HEK293T (cell line): ENCODE measurements around the gene C10orf105.
A peak's percentile ranks its signal among the peaks of the same experiment; 100 is the strongest.

ENCODE experiments used
- CTCF ChIA-PET: fragments of 350-600 bp; formaldehyde crosslinking; extraction: SDS; loops from one replicate; lab custom pipeline; 2021; ENCODE audit warnings: antibody characterized with exemption, inconsistent platforms; lab: Yijun Ruan, JAX
- POLR2A ChIA-PET: fragments of 350-600 bp; formaldehyde crosslinking; extraction: SDS; loops from one replicate; lab custom pipeline; 2020; ENCODE audit warnings: antibody characterized with exemption, inconsistent platforms; lab: Yijun Ruan, JAX
- DNase-seq: peaks from one replicate; pipeline ENCODE4 v3.0.0; 2012; ENCODE audit warnings: mixed read lengths; ENCODE audit errors: extremely low spot score
- ARNT ChIP-seq: fragments of 450-650 bp; IDR thresholded peaks from 2 replicates; pipeline ENCODE4 v1.6.1; 2017; ENCODE audit warnings: mild to moderate bottlenecking
- BHLHE40 ChIP-seq: fragments of 450-650 bp; IDR thresholded peaks from 2 replicates; pipeline ENCODE4 v1.6.1; 2016; ENCODE audit warnings: mild to moderate bottlenecking, moderate library complexity, borderline replicate concordance
- CTBP1 ChIP-seq: fragments of 450-650 bp; IDR thresholded peaks from 2 replicates; pipeline ENCODE4 v1.6.1; 2016; ENCODE audit warnings: borderline replicate concordance
- ELF4 ChIP-seq: fragments of 450-650 bp; IDR thresholded peaks from 2 replicates; pipeline ENCODE4 v1.6.1; 2017; ENCODE audit warnings: antibody characterized with exemption
- FOXA1 ChIP-seq: fragments of 450-650 bp; IDR thresholded peaks from 2 replicates; pipeline ENCODE4 v1.6.1; 2016; ENCODE audit warnings: mild to moderate bottlenecking
- FOXK2 ChIP-seq: fragments of 450-650 bp; IDR thresholded peaks from 2 replicates; pipeline ENCODE4 v1.6.1; 2016; ENCODE audit warnings: mild to moderate bottlenecking
- FOXM1 ChIP-seq: fragments of 450-650 bp; IDR thresholded peaks from 2 replicates; pipeline ENCODE4 v1.6.1; 2017; ENCODE audit warnings: mild to moderate bottlenecking, borderline replicate concordance
- HDGF ChIP-seq: fragments of 450-650 bp; IDR thresholded peaks from 2 replicates; pipeline ENCODE4 v1.6.1; 2017; ENCODE audit warnings: antibody characterized with exemption, borderline replicate concordance
- L3MBTL2 ChIP-seq: fragments of 450-650 bp; conservative IDR thresholded peaks from 2 replicates; pipeline ENCODE4 v1.6.1; 2016; ENCODE audit warnings: mild to moderate bottlenecking
- LEF1 ChIP-seq: fragments of 450-650 bp; IDR thresholded peaks from 2 replicates; pipeline ENCODE4 v1.6.1; 2017; ENCODE audit warnings: mild to moderate bottlenecking, borderline replicate concordance
- NFRKB ChIP-seq: fragments of 450-650 bp; IDR thresholded peaks from 2 replicates; pipeline ENCODE4 v1.6.1; 2016; ENCODE audit warnings: mild to moderate bottlenecking, moderate library complexity
- SP1 ChIP-seq: fragments of 450-650 bp; IDR thresholded peaks from 2 replicates; pipeline ENCODE4 v1.6.1; 2017
- SUZ12 ChIP-seq: fragments of 450-650 bp; IDR thresholded peaks from 2 replicates; pipeline ENCODE4 v1.6.1; 2016; ENCODE audit warnings: mild to moderate bottlenecking
- TARDBP ChIP-seq: fragments of 450-650 bp; IDR thresholded peaks from 2 replicates; pipeline ENCODE4 v1.6.1; 2016
- ZNF384 ChIP-seq: fragments of 450-650 bp; IDR thresholded peaks from 2 replicates; pipeline ENCODE4 v1.6.1; 2016
- TF ChIP-seq, protein P1 (sequence below): fragments of 450-650 bp; IDR thresholded peaks from 2 replicates; pipeline ENCODE4 v1.6.1; 2016

Gene C10orf105

GRCh38 chr10:71708897-71709882 lies 10.4 kb downstream of the C10orf105 start:
- POLR2A ChIA-PET = interaction anchor here (1.4 kb wide), 1 partner anchor 142 kb away, joined by 4 read pairs; the partner anchor contains the start of gene PSAP
- CTCF ChIA-PET = interaction anchor here (0.6 to 5.1 kb wide), 14 partner anchors 8 to 502 kb away, joined by 3 to 37 read pairs (median 4); partner anchors contain the start of gene SLC29A3
- TF ChIP-seq BHLHE40 (no peak), ELF4 (no peak), TARDBP (no peak), FOXM1 (no peak), FOXK2 (no peak), ARNT (no peak), NFRKB (no peak)
- no peak for DNase-seq

GRCh38 chr10:71708301-71708703 lies 11.3 kb downstream of the C10orf105 start:
- ChIA-PET POLR2A (interaction anchor here (1.4 kb wide), 1 partner anchor 143 kb away, joined by 4 read pairs; the partner anchor contains the start of gene PSAP), CTCF (interaction anchor here (0.6 to 5.1 kb wide), 18 partner anchors 9 to 502 kb away, joined by 3 to 37 read pairs (median 3); partner anchors contain the start of gene SLC29A3)
- DNase-seq = peak; percentile 78
- no peak for TF ChIP-seq ELF4
- TF ChIP-seq NFRKB = no peak
- TF ChIP-seq HDGF = no peak
- no peak for TF ChIP-seq FOXK2

- TF ChIP-seq FOXA1 (no peak), SP1 (no peak), TARDBP (no peak), CTBP1 (no peak), NFRKB (no peak), FOXK2 (no peak), L3MBTL2 (no peak), BHLHE40 (no peak), ARNT (no peak), HDGF (no peak), LEF1 (no peak), ELF4 (no peak), SUZ12 (no peak), FOXM1 (no peak), ZNF384 (no peak)
- TF ChIP-seq, protein P1, sequence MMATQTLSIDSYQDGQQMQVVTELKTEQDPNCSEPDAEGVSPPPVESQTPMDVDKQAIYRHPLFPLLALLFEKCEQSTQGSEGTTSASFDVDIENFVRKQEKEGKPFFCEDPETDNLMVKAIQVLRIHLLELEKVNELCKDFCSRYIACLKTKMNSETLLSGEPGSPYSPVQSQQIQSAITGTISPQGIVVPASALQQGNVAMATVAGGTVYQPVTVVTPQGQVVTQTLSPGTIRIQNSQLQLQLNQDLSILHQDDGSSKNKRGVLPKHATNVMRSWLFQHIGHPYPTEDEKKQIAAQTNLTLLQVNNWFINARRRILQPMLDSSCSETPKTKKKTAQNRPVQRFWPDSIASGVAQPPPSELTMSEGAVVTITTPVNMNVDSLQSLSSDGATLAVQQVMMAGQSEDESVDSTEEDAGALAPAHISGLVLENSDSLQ = no peak
- DNase-seq = no peak
- CTCF ChIA-PET = interaction anchor here (0.6 to 5.1 kb wide), 7 partner anchors 9 to 392 kb away, joined by 3 to 37 read pairs (median 5); no protein-coding TSS in a partner anchor
- POLR2A ChIA-PET = no interaction called here
Measured at GRCh38 chr10:71707240-71707789, 12.3 kb downstream of the C10orf105 start.

DNA sequence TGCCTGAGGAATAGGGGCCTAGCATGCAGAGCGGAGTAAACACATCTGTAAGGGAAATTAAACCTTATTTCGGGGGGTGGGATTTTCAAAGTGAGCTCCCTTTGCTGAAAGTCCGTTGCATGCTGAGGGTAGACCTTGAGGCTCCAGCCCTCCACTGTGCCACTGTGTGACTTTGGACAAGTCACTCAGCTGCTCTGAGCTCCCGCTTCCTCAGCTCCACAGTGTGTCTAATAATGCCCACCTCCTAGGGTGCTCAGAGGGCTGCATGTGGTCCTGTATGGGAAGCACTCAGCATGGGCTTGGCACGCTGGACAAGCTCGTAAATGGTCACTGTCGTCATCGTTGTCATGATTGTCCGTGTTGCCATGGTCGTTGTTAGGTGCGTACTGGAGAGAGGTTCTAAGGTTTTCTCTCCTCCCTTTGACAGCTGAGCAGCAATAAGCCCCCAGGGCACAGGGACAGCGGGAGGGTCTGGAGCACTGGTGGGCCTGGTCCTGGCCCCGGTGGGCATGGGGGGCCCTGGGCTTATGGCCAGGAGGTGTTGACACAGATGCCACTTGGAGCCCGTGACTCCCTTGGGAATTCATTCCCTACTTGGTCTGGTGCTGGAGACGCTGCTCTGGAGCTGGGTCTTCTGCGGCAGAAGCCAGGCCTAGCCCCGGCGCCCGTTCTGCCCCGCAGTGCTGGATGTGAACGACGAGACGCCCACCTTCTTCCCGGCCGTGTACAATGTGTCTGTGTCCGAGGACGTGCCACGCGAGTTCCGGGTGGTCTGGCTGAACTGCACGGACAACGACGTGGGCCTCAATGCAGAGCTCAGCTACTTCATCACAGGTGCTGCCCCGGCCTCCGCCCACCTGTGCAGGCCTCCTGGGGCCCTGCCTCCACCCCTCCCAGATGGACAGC lies 13.1 kb downstream of the C10orf105 start:
- no peak for DNase-seq
- POLR2A ChIA-PET = no interaction called here
- CTCF ChIA-PET = interaction anchor here (0.6 to 5.1 kb wide), 5 partner anchors 8 to 322 kb away, joined by 3 to 37 read pairs (median 3); no protein-coding TSS in a partner anchor
- TF ChIP-seq L3MBTL2 = no peak
- no peak for TF ChIP-seq SP1
- TF ChIP-seq ELF4 = no peak

DNA sequence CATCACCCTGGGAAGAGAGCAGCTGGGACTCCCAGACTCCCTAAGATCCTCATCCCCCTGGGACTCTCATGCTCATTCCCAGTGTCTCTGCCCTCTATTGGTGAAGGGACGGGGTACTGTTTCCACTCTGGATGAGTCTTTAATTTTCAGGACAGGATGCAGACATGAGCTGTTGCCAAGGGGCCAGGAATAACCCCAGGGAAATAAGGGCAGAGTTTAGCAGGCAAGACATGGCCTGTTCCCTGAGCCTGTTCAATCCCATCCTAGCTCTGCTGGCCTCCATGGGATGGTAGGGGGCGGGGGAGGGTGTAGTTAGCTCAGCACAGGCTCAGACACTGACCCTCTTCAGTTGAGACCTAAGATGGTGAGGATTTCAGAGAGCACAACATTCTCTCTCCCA lies 14.0 kb downstream of the C10orf105 start:
- DNase-seq = no peak
- TF ChIP-seq ELF4 (no peak), NFRKB (no peak)
- CTCF ChIA-PET = interaction anchor here (1.1 to 5.1 kb wide), 2 partner anchors 9 to 321 kb away, joined by 4 to 37 read pairs; no protein-coding TSS in a partner anchor
- POLR2A ChIA-PET = no interaction called here

GRCh38 chr10:71704816-71705215 lies 14.8 kb downstream of the C10orf105 start:
- CTCF ChIA-PET = interaction anchor here (0.7 to 5.1 kb wide), 2 partner anchors 8 to 16 kb away, joined by 3 to 37 read pairs; no protein-coding TSS in a partner anchor
- TF ChIP-seq NFRKB (no peak), BHLHE40 (no peak), ELF4 (no peak), SUZ12 (no peak), HDGF (no peak), FOXM1 (no peak), FOXK2 (no peak), ZNF384 (no peak)
- TF ChIP-seq, protein P1 = no peak
- POLR2A ChIA-PET = no interaction called here
- no peak for DNase-seq
